Measurements from ENCODE around the gene SENP2. TPM values are rescaled to one million over a fixed set of nuclear protein-coding genes. Genes with fewer than 3 reads are reported as not detected.

Gene SENP2
- total and polyA plus RNA-seq, 9 of the 15 experiments (the other 6 are each of a cell fraction or from before 2014, with no cell fraction given): 11.8 to 67.1 (median 41.1) TPM

DNA sequence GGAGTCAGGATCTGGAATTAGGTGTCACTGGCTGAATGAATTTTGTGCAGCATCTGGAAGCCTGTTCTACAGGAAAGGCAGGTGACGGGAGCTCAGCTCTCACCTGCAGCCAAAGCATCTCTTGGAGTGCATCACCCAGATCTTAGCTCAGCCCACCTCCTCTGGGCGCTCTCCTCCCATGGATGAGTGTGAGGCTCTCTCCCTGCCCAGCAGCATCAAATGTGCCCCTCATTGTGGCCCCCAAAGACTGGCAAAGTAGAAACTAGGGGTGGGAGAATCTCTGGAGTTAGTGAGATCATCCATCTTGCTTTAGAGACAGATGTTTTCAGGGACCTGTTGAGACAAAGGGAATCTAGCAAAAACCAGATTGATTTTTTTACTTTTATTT is 68.7 kb downstream of the SENP2 start:
- FAIRE-seq (no peak), DNase-seq (ENCODE audit: extremely low read depth in 1 of 4, low spot score in 3 of 4) (no peak), ATAC-seq (no peak)
- peaks cover 68% of the 10 kb centered on the region for H3K36me3 ChIP-seq (ENCODE audit: control insufficient read depth, insufficient read depth, low read length)
- H4K20me1 ChIP-seq (replicated peaks; ENCODE audit: control insufficient read depth, insufficient read depth, low read length): no peaks in the 10 kb centered on the region
- H3K4me1 ChIP-seq (replicated peaks in 1 of 2; ENCODE audit: control insufficient read depth in 2 of 2, insufficient read depth in 2 of 2, low read length in 2 of 2): peaks cover 4 to 8% of the 10 kb centered on the region in 2 experiments; a peak in 3 of 5 replicates
- no TSS peak for BruUV-seq (replicated peaks)
- no peak overlapping the region for H3K4me2 ChIP-seq (ENCODE audit: insufficient read depth, low read length)
- no peaks in the 10 kb centered on the region for H3K9me3 ChIP-seq (replicated peaks; ENCODE audit: control insufficient read depth, insufficient read depth, low read depth, low read length)
- TF ChIP-seq, protein P1, sequence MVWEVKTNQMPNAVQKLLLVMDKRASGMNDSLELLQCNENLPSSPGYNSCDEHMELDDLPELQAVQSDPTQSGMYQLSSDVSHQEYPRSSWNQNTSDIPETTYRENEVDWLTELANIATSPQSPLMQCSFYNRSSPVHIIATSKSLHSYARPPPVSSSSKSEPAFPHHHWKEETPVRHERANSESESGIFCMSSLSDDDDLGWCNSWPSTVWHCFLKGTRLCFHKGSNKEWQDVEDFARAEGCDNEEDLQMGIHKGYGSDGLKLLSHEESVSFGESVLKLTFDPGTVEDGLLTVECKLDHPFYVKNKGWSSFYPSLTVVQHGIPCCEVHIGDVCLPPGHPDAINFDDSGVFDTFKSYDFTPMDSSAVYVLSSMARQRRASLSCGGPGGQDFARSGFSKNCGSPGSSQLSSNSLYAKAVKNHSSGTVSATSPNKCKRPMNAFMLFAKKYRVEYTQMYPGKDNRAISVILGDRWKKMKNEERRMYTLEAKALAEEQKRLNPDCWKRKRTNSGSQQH (CRISPR knock-in tag; IDR thresholded peaks at IDR 0.05): no peak
- TF ChIP-seq, protein P2, sequence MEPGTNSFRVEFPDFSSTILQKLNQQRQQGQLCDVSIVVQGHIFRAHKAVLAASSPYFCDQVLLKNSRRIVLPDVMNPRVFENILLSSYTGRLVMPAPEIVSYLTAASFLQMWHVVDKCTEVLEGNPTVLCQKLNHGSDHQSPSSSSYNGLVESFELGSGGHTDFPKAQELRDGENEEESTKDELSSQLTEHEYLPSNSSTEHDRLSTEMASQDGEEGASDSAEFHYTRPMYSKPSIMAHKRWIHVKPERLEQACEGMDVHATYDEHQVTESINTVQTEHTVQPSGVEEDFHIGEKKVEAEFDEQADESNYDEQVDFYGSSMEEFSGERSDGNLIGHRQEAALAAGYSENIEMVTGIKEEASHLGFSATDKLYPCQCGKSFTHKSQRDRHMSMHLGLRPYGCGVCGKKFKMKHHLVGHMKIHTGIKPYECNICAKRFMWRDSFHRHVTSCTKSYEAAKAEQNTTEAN (CRISPR knock-in tag; IDR thresholded peaks at IDR 0.05): no peak
- TF ChIP-seq SREBF1 (IDR thresholded peaks at IDR 0.05; ENCODE audit: borderline replicate concordance, low read depth, low read length): no peak
- TF ChIP-seq NELFE (IDR thresholded peaks at IDR 0.05; ENCODE audit: insufficient read depth, insufficient read length): no peak
- TF ChIP-seq TARDBP (IDR thresholded peaks at IDR 0.05): no peak
- no peak for TF ChIP-seq XRCC5 (IDR thresholded peaks at IDR 0.05; ENCODE audit: low read depth, low read length)
- TF ChIP-seq EGR1 (conservative IDR thresholded peaks at IDR 0.05): no peak
- TF ChIP-seq, protein P3, sequence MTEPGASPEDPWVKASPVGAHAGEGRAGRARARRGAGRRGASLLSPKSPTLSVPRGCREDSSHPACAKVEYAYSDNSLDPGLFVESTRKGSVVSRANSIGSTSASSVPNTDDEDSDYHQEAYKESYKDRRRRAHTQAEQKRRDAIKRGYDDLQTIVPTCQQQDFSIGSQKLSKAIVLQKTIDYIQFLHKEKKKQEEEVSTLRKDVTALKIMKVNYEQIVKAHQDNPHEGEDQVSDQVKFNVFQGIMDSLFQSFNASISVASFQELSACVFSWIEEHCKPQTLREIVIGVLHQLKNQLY (CRISPR knock-in tag; conservative IDR thresholded peaks at IDR 0.05): no peak
- no peak for TF ChIP-seq ETV5 (CRISPR knock-in tag; IDR thresholded peaks at IDR 0.05; ENCODE audit: low read depth)
- TF ChIP-seq HMG20B (CRISPR knock-in tag; IDR thresholded peaks at IDR 0.05): no peak
- no peak overlapping the region for H3K9ac ChIP-seq (ENCODE audit: insufficient read depth in 1 of 2, low read depth in 2 of 2, low read length in 2 of 2)
- H2AFZ ChIP-seq (ENCODE audit: low read depth, low read length): no peak overlapping the region
- H3K9me1 ChIP-seq (ENCODE audit: control insufficient read depth, insufficient read depth, low read length): peaks cover 4% of the 10 kb centered on the region
- ChIA-PET POLR2A (no interaction called here), CTCF (ENCODE audit: low intra/inter-chr PET ratio) (no interaction called here)
- intact Hi-C loops (cut with micrococcal nuclease) (no loop called here), in situ Hi-C loops (cut with MboI) (no loop called here)
- H3K27ac ChIP-seq (ENCODE audit: extremely low read depth, low read depth, low read length): no peak overlapping the region
- no peak overlapping the region for H3K4me3 ChIP-seq
- no peaks in the 10 kb centered on the region for H3K79me2 ChIP-seq (ENCODE audit: control insufficient read depth, insufficient read depth, low read length)
- 100% methylated on average over 2 of the region's 2 CpGs for WGBS (ENCODE audit: insufficient coverage, low coverage, missing lambda C conversion rate)
- H3K27me3 ChIP-seq (ENCODE audit: control insufficient read depth in 2 of 2, insufficient read depth in 2 of 2, low read length in 2 of 2): no peaks in the 10 kb centered on the region
